ENCODE data around the gene LMNTD1.

The LMNTD1 gene

GRCh38 chr12:25550186-25550585 lies 2.9 kb downstream of the LMNTD1 start:
- DNase-seq (ENCODE audit: low spot score) = no peak

- no peak for DNase-seq (ENCODE audit: low spot score)
These were observed 4.0 kb downstream of the LMNTD1 start for GRCh38 chr12:25549120-25549519.

GRCh38 chr12:25546318-25546717 lies 6.8 kb downstream of the LMNTD1 start:
- no peak for DNase-seq (ENCODE audit: low spot score)

GRCh38 chr12:25533150-25533549 lies 19.9 kb downstream of the LMNTD1 start:
- DNase-seq (ENCODE audit: low spot score) = peak; percentile 30

GRCh38 chr12:25531502-25532052 lies 21.5 kb downstream of the LMNTD1 start:
- no peak for DNase-seq (ENCODE audit: low spot score)

- no peak for DNase-seq (ENCODE audit: low spot score)
These were observed 23.3 kb downstream of the LMNTD1 start for GRCh38 chr12:25529738-25530137.

GRCh38 chr12:25526778-25527177 lies 26.3 kb downstream of the LMNTD1 start:
- DNase-seq (ENCODE audit: low spot score) = no peak

GRCh38 chr12:25524366-25524765 lies 28.7 kb downstream of the LMNTD1 start:
- no peak for DNase-seq (ENCODE audit: low spot score)

- DNase-seq (ENCODE audit: low spot score) = no peak
These were observed 31.3 kb downstream of the LMNTD1 start for GRCh38 chr12:25521625-25522256.

- no peak for DNase-seq (ENCODE audit: low spot score)
These were observed 34.6 kb downstream of the LMNTD1 start for GRCh38 chr12:25518512-25518911.

GRCh38 chr12:25504744-25505143 lies 48.3 kb downstream of the LMNTD1 start:
- DNase-seq (ENCODE audit: low spot score) = no peak

- DNase-seq (ENCODE audit: low spot score) = no peak
These were observed 49.4 kb downstream of the LMNTD1 start for GRCh38 chr12:25503666-25504065.

- DNase-seq (ENCODE audit: low spot score) = no peak
These were observed 50.5 kb downstream of the LMNTD1 start for GRCh38 chr12:25502596-25502995.

GRCh38 chr12:25502118-25502517 lies 51.0 kb downstream of the LMNTD1 start:
- DNase-seq (ENCODE audit: low spot score) = no peak

GRCh38 chr12:25501549-25501948 lies 51.5 kb downstream of the LMNTD1 start:
- DNase-seq (ENCODE audit: low spot score) = no peak

- DNase-seq (ENCODE audit: low spot score) = no peak
These were observed 52.4 kb downstream of the LMNTD1 start for GRCh38 chr12:25500651-25501050.

- no peak for DNase-seq (ENCODE audit: low spot score)
These were observed 56.1 kb downstream of the LMNTD1 start for GRCh38 chr12:25497021-25497420.

GRCh38 chr12:25496098-25496587 lies 56.9 kb downstream of the LMNTD1 start:
- DNase-seq (ENCODE audit: low spot score) = no peak

GRCh38 chr12:25495331-25496097 lies 57.6 kb downstream of the LMNTD1 start:
- peak; percentile 30 for DNase-seq (ENCODE audit: low spot score)

GRCh38 chr12:25494926-25495325 lies 58.2 kb downstream of the LMNTD1 start:
- no peak for DNase-seq (ENCODE audit: low spot score)

- no peak for DNase-seq (ENCODE audit: low spot score)
These were observed 59.4 kb downstream of the LMNTD1 start for GRCh38 chr12:25493682-25494081.

GRCh38 chr12:25491396-25492325 lies 61.4 kb downstream of the LMNTD1 start:
- DNase-seq (ENCODE audit: low spot score) = no peak
